Bronchial epithelial cell (primary cell): ENCODE measurements around the gene ZNF133. TPM values are rescaled to one million over a fixed set of nuclear protein-coding genes. Genes with fewer than 3 reads are reported as not detected.
A peak's percentile ranks its signal among the peaks of the same experiment; 100 is the strongest.

Experiments
- DNase-seq: peaks from one replicate; pipeline ENCODE4 v3.0.0-alpha.2; 2010; ENCODE audit warnings: low read depth
- FAIRE-seq: peaks from 2 replicates; lab custom pipeline; 2011; peaks lifted over from hg19 to GRCh38; lab: Jason Lieb, UNC
- H3K27me3 ChIP-seq: 2 replicates; pipeline ENCODE4 v1.5.1; 2011; ENCODE audit warnings: low read length; ENCODE audit not compliant: control insufficient read depth, insufficient read depth
- H3K36me3 ChIP-seq: 2 replicates; pipeline ENCODE4 v1.5.1; 2011; ENCODE audit warnings: low read length; ENCODE audit not compliant: control insufficient read depth, insufficient read depth
- H3K4me3 ChIP-seq: 2 replicates; pipeline ENCODE4 v1.5.1; 2011; ENCODE audit warnings: mild to moderate bottlenecking, low read depth, low read length, control low read depth
- total RNA-seq: library from RNA; depleted of rRNA; stranded (reverse); fragments of >200 nt; gene quantifications from 2 replicates; pipeline ENCODE4 v1.2.1, GENCODE V29; 2014
- TF ChIP-seq, protein P1 (sequence below): IDR thresholded peaks from 2 replicates; pipeline ENCODE4 v1.5.1; 2011; ENCODE audit warnings: mild to moderate bottlenecking, moderate library complexity, low read length, control low read depth, inconsistent platforms; ENCODE audit not compliant: insufficient read depth, severe bottlenecking

Gene ZNF133
- total RNA-seq, 1 donor from 2014 or later = 30.8 TPM

DNA sequence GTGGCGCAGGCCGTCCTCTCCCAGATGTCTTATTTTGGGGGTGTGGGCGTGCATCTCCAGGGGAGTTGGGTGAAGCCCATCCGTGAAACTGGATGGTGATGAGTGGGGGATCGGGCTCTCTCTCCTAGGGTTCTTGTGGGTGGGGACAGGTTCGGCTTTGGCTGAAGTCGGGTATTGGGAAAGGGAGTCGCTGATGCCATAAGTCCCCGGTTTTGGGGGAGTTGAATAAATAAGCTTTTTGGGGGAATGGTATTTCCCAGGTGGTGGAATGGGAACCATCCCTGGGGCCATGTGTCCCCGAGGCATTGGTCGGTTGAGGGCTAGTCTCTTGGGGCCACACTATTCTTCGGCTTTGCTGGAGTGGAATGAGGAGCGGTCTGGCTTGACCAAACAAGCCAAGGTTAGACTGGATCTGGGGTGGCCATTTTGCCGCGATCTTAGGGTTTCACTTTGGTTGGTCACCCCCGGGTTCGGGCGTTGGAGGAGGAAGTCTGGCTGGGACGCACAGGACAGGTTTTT lies 481 bp downstream of the ZNF133 start:
- FAIRE-seq = no peak
- Histone ChIP-seq H3K36me3 (peaks cover 6% of the 10 kb centered on the region), H3K4me3 (peak overlapping the region; percentile 95), H3K27me3 (no peaks in the 10 kb centered on the region)
- TF ChIP-seq, protein P1, sequence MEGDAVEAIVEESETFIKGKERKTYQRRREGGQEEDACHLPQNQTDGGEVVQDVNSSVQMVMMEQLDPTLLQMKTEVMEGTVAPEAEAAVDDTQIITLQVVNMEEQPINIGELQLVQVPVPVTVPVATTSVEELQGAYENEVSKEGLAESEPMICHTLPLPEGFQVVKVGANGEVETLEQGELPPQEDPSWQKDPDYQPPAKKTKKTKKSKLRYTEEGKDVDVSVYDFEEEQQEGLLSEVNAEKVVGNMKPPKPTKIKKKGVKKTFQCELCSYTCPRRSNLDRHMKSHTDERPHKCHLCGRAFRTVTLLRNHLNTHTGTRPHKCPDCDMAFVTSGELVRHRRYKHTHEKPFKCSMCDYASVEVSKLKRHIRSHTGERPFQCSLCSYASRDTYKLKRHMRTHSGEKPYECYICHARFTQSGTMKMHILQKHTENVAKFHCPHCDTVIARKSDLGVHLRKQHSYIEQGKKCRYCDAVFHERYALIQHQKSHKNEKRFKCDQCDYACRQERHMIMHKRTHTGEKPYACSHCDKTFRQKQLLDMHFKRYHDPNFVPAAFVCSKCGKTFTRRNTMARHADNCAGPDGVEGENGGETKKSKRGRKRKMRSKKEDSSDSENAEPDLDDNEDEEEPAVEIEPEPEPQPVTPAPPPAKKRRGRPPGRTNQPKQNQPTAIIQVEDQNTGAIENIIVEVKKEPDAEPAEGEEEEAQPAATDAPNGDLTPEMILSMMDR = no peak
- no peak for DNase-seq

DNA sequence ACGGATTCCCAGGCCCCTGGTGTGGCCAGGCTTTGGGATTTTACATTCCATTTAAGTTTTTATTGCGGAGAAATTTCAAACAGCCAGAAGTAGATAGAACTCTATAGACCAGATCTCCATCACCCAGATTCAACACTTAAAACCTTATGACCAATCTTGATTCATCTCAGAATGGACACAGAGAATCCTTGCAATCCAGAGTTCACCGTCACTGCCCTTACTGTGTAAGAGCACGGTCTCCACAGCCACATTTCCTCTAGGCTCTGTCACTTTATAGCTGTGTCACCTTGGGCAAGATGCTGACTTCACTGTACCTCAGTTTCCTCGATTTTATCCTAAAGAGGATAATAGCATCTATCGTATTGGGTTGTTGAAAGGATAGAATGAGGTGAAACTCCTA lies 979 bp downstream of the ZNF133 start:
- peak overlapping the region; percentile 95 for H3K4me3 ChIP-seq
- peaks cover 6% of the 10 kb centered on the region for H3K36me3 ChIP-seq
- TF ChIP-seq, protein P1 = no peak
- DNase-seq (no peak), FAIRE-seq (peak; percentile 72)
- H3K27me3 ChIP-seq = no peaks in the 10 kb centered on the region

DNA sequence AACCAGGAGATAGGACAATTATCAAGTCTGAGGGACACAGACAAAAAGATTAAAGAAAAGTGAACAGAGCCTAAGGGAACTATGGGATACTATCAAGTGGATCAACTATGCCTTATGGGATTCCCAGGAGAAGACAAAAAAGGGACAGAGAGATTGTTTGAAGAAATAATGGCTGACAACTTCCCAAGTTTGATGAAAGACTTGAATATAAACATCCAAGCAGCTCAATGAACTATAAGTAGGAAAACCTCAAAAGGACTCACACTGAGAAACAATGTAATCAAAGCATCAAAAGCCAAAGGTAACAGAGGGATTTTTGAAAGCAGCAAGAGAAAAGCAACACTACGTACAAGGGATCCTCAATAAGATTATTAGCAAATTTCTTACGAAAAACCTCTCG lies 11.0 kb downstream of the ZNF133 start:
- Histone ChIP-seq H3K27me3 (no peaks in the 10 kb centered on the region), H3K36me3 (peaks cover 5% of the 10 kb centered on the region), H3K4me3 (no peak overlapping the region)
- FAIRE-seq (no peak), DNase-seq (no peak)
- TF ChIP-seq, protein P1 = no peak

DNA sequence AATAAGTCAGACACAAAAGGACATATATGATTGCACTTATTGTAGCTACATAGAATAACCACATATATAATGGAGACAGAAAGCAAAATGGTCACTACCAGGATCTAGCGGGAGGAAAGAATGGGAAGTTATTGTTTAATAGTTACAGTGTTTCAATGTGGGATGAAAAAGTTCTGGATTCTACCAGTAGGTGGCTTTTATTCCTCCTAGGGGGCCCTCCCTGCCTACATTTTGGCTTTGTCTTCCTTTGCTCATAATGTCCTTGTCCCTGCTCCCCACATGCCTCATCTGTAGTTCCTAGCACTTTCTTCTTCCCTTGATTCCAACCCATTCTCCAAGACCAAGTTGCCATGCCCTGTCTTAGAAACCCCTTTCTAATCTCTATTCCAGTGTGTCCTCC lies 16.3 kb downstream of the ZNF133 start:
- TF ChIP-seq, protein P1 = peak; percentile 29
- Histone ChIP-seq H3K36me3 (peaks cover 5% of the 10 kb centered on the region), H3K27me3 (no peaks in the 10 kb centered on the region), H3K4me3 (no peak overlapping the region)
- DNase-seq (no peak), FAIRE-seq (no peak)

- peaks cover 5% of the 10 kb centered on the region for H3K36me3 ChIP-seq
- no peaks in the 10 kb centered on the region for H3K27me3 ChIP-seq
- no peak for FAIRE-seq
- DNase-seq = no peak
- TF ChIP-seq, protein P1 = no peak
- no peak overlapping the region for H3K4me3 ChIP-seq
Observed at GRCh38 chr20:18307301-18307700, 19.0 kb downstream of the ZNF133 start.

DNA sequence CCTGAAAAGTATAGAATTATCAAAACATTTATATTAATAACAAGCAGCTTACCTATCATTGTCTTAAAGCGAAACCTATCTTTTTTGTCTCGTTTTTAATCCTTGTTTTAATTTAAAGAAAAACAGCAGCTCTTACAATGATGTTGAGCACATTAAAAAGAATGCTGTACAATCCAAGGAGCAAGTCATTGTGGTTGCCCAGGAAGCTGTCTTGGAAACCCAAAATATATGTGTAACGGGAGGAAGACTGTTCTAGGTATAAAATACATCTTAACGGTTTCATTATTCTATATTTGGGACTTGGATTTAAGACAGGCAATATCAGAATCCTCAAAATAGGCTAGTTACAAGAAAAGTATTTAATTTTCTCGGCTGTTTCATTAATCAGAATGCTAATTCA lies 21.7 kb downstream of the ZNF133 start:
- DNase-seq = no peak
- no peaks in the 10 kb centered on the region for H3K27me3 ChIP-seq
- FAIRE-seq = no peak
- TF ChIP-seq, protein P1 = no peak
- H3K36me3 ChIP-seq = peaks cover 4% of the 10 kb centered on the region
- no peak overlapping the region for H3K4me3 ChIP-seq
